Activated CD4-positive, alpha-beta T cell treated with anti-CD3 and anti-CD28 coated beads, Interleukin-2, amount 50 U/mL, for 16 hours (primary cell): Measurements from ENCODE around the gene GALNT18.

Experiments
- DNase-seq: peaks from one replicate; pipeline ENCODE4 v3.0.0-alpha.2; 2020

GALNT18 gene

GRCh38 chr11:11563200-11563975 is 58.4 kb downstream of the GALNT18 start:
- no peak for DNase-seq

- DNase-seq: no peak
Measured at GRCh38 chr11:11561991-11562390, 59.8 kb downstream of the GALNT18 start.

DNA sequence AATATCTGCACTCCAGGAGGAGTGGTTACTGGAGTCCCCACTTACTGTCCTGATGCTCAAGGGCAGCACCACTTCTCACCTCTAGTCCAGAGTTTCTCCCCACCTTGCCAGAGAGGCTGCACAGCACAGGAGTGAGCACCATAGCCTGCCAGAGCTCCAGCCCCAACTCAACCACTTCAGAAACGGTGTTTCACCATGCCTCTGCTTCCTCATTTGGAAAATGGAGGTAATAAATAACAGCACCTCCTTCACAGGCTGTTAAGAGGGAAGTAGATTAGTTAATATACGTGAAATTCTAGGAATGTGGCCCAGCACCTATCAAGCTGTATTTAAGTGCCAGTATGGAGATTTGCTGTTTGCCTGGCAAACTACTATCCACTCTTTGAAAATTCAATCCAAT is 63.0 kb downstream of the GALNT18 start:
- DNase-seq: no peak

DNA sequence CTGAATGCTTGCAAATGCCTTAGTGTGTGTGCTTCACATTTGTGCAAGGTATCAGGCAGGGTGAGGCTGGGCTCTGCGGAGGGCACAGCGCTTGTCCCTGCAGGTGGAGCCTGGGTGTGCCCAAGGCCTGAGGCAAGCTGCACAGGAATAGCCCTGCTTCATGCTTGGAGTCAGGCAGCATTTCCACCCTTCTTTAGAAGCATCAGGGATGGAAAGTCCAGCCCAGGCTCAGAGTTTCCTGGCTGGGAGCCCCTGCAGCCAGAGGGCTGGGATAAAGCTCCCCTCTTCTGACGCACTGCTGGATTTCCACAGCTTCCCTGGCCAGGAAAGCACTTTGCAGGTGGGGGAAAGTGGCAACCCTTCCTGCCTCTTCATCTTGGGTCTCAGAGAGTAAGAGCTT is 63.4 kb downstream of the GALNT18 start:
- no peak for DNase-seq

- no peak for DNase-seq
Measured at GRCh38 chr11:11555208-11555607, 66.6 kb downstream of the GALNT18 start.

- DNase-seq: no peak
Measured at GRCh38 chr11:11553573-11553972, 68.2 kb downstream of the GALNT18 start.

- no peak for DNase-seq
Measured at GRCh38 chr11:11552529-11553087, 69.2 kb downstream of the GALNT18 start.

DNA sequence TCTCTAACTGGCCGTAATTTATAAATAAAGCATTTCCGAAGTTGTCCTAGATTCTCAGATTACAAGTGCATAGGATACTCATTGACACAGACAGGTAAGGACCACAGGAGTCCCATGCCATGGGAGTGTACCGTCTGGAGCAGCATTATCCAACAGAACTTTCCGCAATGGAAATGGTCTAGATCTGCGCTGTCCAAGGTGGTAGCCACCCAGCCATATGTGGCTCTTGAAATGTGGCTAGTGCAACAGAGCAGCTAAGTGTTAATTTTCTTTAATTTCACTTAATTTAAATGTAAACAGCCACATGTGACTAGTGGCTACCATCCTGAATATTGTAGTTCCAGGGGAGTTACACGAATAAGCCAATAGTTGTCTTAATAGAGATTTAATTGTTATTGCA is 71.3 kb downstream of the GALNT18 start:
- DNase-seq: no peak

GRCh38 chr11:11545285-11546275 is 76.2 kb downstream of the GALNT18 start:
- no peak for DNase-seq

GRCh38 chr11:11543656-11544055 is 78.1 kb downstream of the GALNT18 start:
- DNase-seq: no peak

DNA sequence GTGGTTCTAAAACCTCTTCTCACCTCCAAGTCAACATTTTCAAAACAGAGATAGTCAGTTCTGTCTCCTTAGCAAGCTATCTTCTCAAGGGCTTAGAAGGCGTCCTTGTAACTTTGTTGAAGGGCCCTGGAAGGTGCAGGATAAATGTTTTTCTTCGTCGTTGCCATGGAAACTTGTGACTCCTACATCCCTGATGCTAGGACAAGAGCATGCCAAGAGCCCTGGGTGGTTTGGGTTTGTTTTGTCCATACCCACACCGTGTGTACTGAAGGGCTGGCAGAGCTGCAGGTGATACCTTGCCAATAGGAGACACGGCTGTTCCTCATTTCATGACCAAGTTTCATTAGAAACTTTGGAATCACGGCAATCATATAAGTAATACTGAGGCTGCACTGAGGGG is 81.6 kb downstream of the GALNT18 start:
- no peak for DNase-seq

DNA sequence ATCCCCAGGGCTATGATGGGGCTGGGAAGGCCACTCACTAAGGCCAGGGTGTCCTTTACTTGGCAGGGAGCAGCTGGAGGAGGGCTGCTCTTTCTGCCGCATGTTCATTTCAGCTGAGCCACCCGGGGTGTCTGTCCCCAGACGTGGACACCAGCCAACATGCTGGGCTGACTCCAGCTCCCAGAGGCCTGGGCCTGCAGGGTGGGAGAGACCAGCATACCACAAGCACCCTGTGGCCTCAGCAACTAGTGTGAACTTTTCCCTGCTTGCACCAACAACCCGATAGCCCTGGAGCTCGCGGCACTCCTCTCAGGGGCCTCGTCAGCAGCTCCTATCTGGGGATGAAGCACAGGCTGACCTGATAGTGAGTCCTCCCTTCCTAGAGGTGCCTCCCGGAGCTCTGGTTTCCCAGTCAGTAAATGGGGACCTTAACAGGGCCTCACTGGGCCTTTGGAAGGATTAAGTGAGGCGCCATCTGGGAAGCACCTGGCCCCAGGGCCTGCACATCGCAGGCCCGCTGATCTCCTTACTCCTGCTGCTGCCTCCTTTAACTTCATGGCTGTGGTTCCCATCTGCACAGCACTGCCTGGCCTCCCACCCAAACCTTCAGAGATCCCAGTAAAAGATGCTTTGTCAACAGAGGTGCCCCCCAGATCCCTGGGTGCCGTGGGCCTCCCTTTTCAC is 83.4 kb downstream of the GALNT18 start:
- no peak for DNase-seq

GRCh38 chr11:11537871-11538270 is 83.9 kb downstream of the GALNT18 start:
- DNase-seq: no peak

DNA sequence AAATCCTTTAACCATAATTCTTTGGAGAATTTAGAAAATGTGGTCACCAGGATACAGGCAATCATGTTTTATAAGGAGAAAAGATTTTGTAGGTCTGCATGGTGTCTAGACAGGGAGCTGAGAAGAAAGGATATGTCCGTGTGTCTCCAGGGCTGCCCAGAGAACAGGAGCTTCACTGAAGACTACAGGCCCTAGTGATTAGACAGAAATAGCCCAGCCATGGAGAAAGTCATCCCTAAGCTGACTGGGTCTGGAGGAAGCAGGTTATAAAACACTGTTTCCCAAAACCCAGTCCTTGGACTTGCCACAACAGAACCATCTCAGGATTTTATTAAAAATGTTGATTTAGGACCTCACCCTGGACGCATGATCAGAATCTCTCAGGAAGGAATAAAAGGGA is 84.4 kb downstream of the GALNT18 start:
- no peak for DNase-seq

DNA sequence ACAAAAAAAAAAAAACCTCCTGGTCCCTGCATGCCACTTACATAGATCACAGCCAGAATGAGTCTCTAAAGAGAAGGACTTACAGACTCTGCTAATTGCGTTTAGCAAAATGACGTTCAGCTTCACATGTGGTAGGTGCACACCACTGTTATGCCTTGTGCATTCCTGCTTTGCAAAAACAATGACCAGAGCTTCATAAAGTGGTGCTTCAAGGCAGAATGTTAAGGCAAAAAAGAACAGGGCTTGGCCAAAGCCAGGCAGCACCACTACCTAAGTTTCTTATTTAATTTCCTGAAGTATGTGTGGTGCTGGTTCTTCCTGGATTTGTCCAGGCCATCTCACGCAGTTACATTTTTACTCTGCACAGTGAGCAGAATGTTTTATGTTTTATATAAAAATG is 85.2 kb downstream of the GALNT18 start:
- DNase-seq: no peak

GRCh38 chr11:11535611-11536010 is 86.2 kb downstream of the GALNT18 start:
- no peak for DNase-seq

DNA sequence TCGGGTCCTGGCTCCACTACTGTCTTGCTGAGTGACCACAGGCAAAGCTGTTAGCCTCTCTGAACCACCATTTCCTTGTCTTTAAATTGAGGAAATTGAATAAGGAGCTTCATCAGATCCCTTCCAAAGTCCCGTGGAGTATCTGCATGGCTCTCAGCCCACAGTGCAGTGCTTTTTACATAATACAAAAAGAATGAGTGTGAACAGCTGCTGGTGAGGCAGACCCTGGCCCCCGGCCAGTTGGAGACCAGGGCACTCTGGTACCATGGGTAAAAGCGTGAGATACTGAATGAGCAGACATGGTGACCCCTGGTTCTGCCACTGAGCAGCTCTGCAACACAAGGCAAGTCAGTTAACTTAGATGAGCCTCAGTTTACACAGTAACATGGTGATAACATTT is 86.8 kb downstream of the GALNT18 start:
- no peak for DNase-seq

GRCh38 chr11:11533751-11534150 is 88.1 kb downstream of the GALNT18 start:
- DNase-seq: no peak

DNA sequence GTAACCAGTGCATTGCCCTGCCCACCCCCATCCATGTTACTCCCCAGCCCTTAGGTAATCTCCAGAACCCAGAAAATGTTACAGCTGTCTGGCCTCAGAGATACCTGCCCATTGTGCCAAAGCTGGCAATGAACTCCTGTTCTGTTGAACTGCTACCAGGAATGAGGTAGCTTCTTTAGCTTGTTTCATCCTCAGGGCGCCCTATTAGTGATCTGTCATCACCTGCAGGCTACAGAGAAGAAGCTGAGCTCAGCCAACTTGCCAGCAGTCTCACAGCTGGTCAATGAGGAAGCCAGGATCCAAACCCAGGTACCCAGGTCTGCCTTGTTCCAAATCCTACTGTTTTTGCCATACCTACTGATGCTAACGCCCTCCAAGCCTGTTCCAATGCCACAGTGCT is 88.7 kb downstream of the GALNT18 start:
- no peak for DNase-seq

- no peak for DNase-seq
Measured at GRCh38 chr11:11532574-11532973, 89.2 kb downstream of the GALNT18 start.

DNA sequence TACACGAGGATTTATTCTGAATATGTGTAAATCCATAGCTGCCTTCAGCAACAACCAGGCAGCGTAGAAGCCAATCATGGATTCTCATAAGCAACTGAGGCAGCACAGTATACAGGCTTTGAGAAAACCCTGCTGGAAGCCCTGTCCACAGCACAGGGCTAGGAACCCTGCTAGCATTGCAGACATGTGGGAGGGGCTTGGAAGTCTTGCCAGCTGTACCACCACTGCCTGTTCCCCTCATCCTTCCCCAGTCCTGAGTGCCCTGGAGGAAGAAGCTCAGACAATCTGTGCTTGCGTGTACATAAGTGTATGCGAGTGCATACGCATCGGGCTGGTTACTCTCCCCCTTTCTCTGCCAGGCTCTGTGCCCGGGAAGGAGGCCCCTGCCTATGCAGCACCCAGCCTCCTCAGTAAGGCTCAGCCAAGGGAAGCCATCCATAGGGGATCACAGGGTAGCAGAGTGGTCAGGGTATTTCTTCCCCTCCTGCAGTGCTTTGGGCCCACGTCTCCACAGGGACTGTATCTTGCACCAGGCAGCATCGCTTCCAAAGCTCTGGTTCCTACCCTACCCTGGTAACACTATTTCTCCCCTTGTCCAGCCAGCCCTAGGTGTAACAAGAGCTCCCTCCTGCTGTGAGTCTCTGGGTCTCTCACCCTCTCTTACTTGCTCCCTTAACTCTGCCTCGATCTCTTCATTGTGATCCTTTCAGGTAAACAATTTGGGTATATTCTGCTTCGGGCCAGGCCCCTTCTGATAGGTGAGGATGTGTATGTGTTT is 90.5 kb downstream of the GALNT18 start:
- DNase-seq: no peak

- DNase-seq: no peak
Measured at GRCh38 chr11:11528986-11529385, 92.8 kb downstream of the GALNT18 start.
